GM18909 (cell line): Measurements from ENCODE around the gene CLC.
"Not testable (repeated sequence)": the region's sequence is repeated elsewhere in the genome, so short reads cannot be mapped to it uniquely, and the experiment has no call there.

Experiments used
- ATAC-seq: cut with Tn5 transposase; IDR thresholded peaks from one replicate; pipeline ENCODE4 v1.9.1; 2021; ENCODE audit warnings: mild to moderate bottlenecking; ENCODE audit not compliant: unreplicated experiment, poor library complexity

CLC gene

GRCh38 chr19:39737891-39738290 lies at the start of gene CLC:
CLC (minus strand) TSS chr19:39738029; CDS start chr19:39737952, 77 bp downstream.
- no peak for ATAC-seq

GRCh38 chr19:39780894-39781293 lies 43.1 kb upstream of the CLC start:
- no peak for ATAC-seq

GRCh38 chr19:39778763-39779162 lies 40.9 kb upstream of the CLC start, which contains the start of gene LEUTX:
LEUTX (plus strand) TSS chr19:39778854; CDS start chr19:39778921, 67 bp downstream.
- no peak for ATAC-seq

GRCh38 chr19:39768786-39769185 lies 31.0 kb upstream of the CLC start:
- no peak for ATAC-seq

- ATAC-seq = no peak
These were observed 30.5 kb upstream of the CLC start for GRCh38 chr19:39768334-39768733.

GRCh38 chr19:39765091-39766076 lies 27.6 kb upstream of the CLC start:
- no peak for ATAC-seq

GRCh38 chr19:39761851-39762250 lies 24.0 kb upstream of the CLC start:
- not testable (repeated sequence) for ATAC-seq

GRCh38 chr19:39759457-39760184 lies 21.8 kb upstream of the CLC start:
- ATAC-seq = no peak

- ATAC-seq = no peak
These were observed 17.1 kb upstream of the CLC start for GRCh38 chr19:39754971-39755370.

- no peak for ATAC-seq
These were observed 16.7 kb upstream of the CLC start for GRCh38 chr19:39754544-39754943.

- no peak for ATAC-seq
These were observed 15.0 kb upstream of the CLC start for GRCh38 chr19:39752795-39753194.

GRCh38 chr19:39752390-39752789 lies 14.6 kb upstream of the CLC start:
- ATAC-seq = no peak

- no peak for ATAC-seq
These were observed 12.2 kb upstream of the CLC start for GRCh38 chr19:39749981-39750380.

- no peak for ATAC-seq
These were observed 9.2 kb upstream of the CLC start for GRCh38 chr19:39746836-39747529.

GRCh38 chr19:39745643-39746042 lies 7.8 kb upstream of the CLC start:
- ATAC-seq = no peak

GRCh38 chr19:39740395-39740794 lies 2.6 kb upstream of the CLC start:
- ATAC-seq = no peak

- no peak for ATAC-seq
These were observed 985 bp upstream of the CLC start for GRCh38 chr19:39738814-39739213.

GRCh38 chr19:39737351-39737750 lies 478 bp downstream of the CLC start:
- ATAC-seq = no peak

GRCh38 chr19:39736088-39736487 lies 1.7 kb downstream of the CLC start:
- ATAC-seq = no peak

GRCh38 chr19:39735688-39736087 lies 2.1 kb downstream of the CLC start:
- no peak for ATAC-seq

GRCh38 chr19:39733841-39734240 lies 4.0 kb downstream of the CLC start:
- ATAC-seq = no peak
